NCI-H146 treated with DMSO at 0.1 percent for 48 hours (cell line): ENCODE data around the gene BPIFB6.

Source experiments
- DNase-seq: peaks from one replicate; lab custom pipeline; 2025; ENCODE audit not compliant: unreplicated experiment; lab: John Stamatoyannopoulos, UW

Gene BPIFB6

GRCh38 chr20:33059741-33060390 lies 28.4 kb downstream of the BPIFB6 start:
- no peak for DNase-seq

DNA sequence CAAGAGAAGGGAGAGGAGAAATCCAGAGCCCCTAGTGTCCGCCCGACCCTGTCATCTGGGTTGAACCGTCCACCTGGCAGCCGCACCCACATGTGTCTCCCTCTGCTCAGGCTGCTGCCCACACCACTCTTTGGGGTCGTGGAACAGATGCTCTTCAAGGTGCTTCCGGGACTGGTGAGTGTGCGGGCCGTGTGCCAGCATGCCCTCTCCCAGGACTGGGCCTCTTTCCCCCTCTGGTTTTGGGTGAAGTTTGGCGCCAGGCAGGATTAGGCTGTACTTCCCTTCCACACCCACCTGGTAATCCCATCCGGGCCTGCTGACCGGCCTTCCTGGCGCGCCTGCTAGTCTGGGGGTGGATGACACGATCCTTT lies 30.2 kb downstream of the BPIFB6 start:
- DNase-seq, result no peak

DNA sequence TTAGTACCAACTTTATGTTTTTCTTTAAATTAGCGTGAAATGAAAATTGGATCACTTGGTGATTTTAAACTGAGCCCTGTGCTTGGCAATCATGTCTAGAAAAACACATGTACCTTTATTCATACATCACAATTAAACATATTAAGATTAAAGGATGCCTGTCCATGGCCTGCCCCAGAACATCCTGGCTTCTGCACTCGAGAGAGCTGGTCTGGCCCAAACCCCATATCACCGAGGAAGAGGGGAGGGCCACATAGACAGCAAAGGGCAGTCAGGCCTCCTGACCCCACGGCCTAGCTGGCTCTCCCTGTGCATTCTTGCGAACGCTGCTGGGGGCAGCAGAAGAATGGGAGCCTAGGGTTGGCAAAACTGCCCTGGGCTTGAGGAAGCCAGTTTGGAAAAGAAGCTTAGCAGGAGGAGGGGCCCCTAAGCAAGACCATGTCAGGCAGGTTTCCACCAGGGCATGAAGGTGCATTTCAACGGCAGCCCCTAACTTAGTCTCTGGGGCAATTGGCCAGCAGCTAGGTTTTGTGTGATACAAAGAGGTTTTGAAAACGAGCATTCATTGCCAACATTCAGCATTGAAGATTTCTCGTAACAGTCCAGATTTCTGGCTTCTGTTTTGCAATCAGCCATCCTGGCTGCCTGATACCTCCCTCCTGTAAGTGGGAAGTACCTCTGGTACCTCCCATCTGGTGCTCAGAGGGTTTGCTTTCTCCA lies 30.8 kb downstream of the BPIFB6 start:
- no peak for DNase-seq

GRCh38 chr20:33062825-33063149 lies 31.3 kb downstream of the BPIFB6 start:
- no peak for DNase-seq

GRCh38 chr20:33063271-33063670 lies 31.8 kb downstream of the BPIFB6 start:
- no peak for DNase-seq

DNA sequence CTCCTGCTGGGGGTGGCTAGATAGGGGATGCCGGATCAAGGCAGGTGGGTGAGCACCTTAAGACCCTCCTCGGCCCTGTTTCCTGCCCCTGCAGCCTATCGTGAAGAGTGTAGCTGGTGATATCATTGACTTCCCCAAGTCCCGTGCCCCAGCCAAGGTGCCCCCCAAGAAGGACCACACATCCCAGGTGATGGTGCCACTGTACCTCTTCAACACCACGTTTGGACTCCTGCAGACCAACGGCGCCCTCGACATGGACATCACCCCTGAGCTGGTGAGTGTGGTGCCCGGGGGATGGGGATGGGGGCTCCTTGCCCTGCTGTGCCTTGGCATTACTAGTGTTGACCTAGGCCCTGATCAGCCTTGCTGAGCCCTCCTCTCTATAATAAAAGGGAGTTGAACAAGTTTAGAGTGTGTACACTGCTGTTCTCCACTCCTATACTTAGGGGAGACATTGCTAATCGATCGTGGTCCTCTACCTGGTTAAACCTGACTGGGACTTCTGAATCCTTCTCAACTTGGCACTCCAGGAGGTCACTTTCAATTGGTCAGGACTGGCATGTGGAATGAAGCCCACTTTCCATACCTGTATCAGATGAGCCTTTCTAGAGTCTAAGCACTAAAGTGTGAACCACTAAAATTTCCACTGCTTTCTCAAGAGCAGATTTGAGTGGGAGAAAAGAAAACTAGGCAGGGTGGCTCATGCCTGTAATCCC lies 33.3 kb downstream of the BPIFB6 start:
- no peak for DNase-seq

GRCh38 chr20:33065785-33066184 lies 34.3 kb downstream of the BPIFB6 start:
- DNase-seq, result no peak

DNA sequence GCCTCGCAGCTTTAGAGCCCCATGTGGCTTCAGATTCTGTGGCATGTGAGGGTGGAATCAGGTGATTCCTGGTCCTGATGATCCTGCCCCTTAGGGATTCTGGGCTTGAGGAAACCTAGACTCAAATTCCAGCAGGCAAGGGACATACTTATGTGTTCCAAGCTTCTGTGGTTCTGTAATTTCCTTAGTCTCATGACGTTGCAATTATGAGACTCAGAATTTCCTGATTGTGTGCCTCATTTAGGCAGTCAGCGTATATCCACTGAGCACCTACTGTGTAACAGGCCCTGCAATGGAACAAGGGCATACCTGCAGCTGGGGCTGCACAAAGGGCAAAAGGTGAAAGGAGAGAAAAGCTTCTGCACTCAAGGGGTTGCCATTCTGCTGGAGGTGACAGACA lies 36.4 kb downstream of the BPIFB6 start:
- no peak for DNase-seq

GRCh38 chr20:33068251-33068939 lies 36.9 kb downstream of the BPIFB6 start:
- DNase-seq, result no peak

- DNase-seq, result no peak
Measured at GRCh38 chr20:33069673-33070072, 38.2 kb downstream of the BPIFB6 start.

- no peak for DNase-seq
Measured at GRCh38 chr20:33070111-33071053, 38.9 kb downstream of the BPIFB6 start.

- DNase-seq, result no peak
Measured at GRCh38 chr20:33071198-33071597, 39.8 kb downstream of the BPIFB6 start.

DNA sequence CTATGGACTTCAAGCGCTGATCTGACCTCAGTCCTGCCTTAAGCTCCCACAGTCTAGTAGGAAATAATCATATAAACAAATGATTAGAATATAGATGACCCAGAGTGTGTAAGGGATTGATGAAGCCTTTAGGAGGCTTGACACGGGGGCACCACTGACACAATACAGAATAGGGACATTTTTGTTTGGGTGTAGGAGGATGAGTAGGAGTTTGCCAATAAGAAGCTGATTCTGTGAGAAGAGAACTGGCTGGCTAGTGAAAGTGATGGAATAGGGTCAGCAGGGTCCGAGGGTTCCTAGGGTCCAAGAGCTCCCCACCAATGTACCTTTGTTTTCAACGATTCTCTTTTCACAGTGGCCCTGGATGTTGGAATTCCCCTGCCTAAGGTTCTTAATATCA lies 40.9 kb downstream of the BPIFB6 start:
- DNase-seq, result no peak

- DNase-seq, result no peak
Measured at GRCh38 chr20:33072813-33073212, 41.4 kb downstream of the BPIFB6 start.

DNA sequence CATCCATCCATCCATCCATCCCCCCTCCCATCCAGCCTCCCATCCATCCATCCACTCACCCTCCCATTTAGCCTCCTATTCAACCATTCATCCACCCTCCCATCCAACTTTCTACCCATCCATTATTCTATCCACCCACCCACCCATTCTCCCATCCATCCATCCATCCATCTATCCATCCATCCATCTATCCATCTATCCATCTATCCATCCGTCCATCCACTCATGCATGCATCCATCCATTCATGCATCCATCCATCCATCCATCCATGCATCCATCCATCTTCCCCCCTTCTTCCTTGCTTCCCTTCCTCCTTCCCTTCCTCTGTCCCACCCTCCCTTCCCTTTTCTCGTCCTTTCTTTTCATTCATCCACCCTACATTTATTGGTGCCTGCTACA lies 43.2 kb downstream of the BPIFB6 start:
- no peak for DNase-seq

- DNase-seq, result no peak
Measured at GRCh38 chr20:33075281-33075680, 43.8 kb downstream of the BPIFB6 start.

GRCh38 chr20:33076662-33077372 lies 45.4 kb downstream of the BPIFB6 start:
- DNase-seq, result no peak

DNA sequence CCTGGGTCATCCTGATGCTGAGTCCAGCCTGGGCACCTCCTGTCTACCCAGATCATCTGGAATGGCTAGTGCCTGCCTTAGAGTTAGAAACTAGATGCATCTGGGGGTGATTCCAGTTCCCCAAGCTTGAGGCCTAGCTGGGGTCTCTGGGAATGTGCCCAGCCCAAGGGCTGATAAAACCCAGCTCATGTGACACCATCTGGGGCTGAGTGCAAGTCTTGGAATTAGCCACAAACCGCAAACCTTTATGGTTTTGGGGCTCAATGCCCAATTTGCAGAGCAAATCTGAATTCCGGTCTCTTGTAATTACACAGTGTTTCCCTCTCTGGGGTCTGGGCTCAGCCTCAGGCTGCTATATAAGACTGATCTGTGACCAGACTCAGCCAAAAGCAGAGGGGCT lies 47.8 kb downstream of the BPIFB6 start, which contains the start of gene BPIFB4:
Gene BPIFB4, plus strand, starts transcription at position 385 of the 400 bp plus-strand sequence. CDS start 1,884 bp downstream, outside the sequence.
- no peak for DNase-seq

- no peak for DNase-seq
Measured at GRCh38 chr20:33081411-33082154, 50.1 kb downstream of the BPIFB6 start.
